ENCODE results near the gene TOMM5.
"Not testable (repeated sequence)": the region's sequence is repeated elsewhere in the genome, so short reads cannot be mapped to it uniquely, and the experiment has no call there.

The TOMM5 gene

GRCh38 chr9:37611014-37611413 lies 18.6 kb upstream of the TOMM5 start:
- DNase-seq (ENCODE audit: low read depth) = no peak

- DNase-seq (ENCODE audit: low read depth) = no peak
Measured at GRCh38 chr9:37609735-37610397, 17.5 kb upstream of the TOMM5 start.

DNA sequence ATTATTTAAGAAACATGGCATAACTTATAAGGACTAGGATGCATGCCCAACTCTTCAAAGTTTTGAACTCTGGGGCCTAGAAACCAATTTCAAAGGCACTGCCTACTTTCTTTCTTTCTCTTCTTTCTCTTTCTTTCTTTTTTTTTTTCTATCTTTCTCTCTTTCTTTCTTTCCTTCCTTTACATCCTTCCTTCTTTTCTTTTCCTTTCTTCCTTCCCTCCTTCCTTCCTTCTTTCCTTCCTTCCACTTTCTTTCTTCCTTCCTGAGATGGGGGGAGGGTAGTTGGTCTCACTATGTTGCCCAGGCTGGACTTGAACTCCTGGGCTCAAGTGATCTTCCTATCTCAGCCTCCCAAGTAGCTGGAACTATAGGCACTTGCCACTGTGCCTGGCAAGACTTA lies 15.9 kb upstream of the TOMM5 start:
- DNase-seq (ENCODE audit: low read depth) = no peak

DNA sequence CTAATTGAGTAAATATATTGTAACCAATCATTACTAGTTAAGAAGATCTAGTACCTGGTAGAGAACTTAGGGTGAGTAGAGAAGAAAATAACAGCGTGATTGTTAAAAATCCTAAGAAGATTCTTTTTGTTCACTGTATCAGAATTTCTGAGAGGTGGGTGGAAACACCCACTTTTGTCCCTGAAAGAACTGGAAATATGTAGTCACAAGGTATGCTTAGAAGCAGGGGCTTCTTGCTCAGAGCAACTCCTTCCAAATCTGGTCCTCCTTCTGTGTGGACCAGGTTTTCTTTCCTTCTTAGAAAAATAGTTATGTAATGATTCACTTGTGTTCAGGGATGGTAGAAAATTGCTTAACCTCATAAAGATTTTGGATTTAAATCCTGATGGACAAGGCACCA lies 11.9 kb upstream of the TOMM5 start:
- DNase-seq (ENCODE audit: low read depth) = no peak

- no peak for DNase-seq (ENCODE audit: low read depth)
Measured at GRCh38 chr9:37602817-37603216, 10.4 kb upstream of the TOMM5 start.

DNA sequence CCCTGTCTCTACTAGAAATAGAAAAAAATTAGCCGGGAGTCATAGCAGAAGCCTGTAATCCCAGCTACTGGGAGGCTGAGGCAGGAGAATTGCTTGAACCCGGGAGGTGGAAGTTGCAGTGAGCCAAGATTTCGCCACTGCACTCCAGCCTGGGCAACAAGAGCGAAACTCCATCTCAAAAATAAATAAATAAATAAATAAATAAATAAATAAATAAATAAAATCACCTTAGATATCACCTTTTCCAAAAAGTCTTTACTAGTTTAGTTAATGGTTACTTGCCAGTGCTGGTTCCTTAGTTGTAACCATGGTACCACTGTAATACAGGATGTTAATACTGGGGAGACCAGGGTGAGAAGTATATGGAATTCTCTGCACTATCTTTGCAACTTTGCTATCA lies 9.7 kb upstream of the TOMM5 start:
- DNase-seq (ENCODE audit: low read depth) = not testable (repeated sequence)

GRCh38 chr9:37596504-37596903 lies 4.1 kb upstream of the TOMM5 start:
- no peak for DNase-seq (ENCODE audit: low read depth)

DNA sequence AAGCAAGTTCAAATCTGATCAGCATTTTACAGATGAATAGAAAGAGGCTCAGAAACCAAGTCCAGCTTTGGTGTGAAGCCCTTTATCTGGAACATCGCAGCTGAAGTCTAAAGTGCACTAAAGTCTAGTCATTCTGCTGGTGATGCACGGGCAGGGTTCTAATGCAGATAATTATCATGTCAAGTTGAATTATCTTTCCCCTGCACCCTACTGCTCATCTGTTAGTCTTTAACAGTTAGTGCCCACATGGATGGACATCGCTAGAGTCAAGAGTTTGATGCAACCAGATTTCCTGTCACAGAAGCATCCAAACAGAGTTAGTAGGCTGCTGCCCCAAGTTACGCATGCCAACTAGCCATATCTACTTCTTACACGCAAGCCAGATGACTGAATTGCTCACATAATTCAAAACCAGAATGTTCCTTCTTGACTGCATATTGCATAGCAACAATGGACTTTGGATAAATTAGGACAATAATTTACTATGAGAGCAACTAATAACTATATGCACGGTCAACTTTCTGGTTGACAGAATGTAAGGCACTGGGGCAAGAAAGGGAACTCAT lies 1.6 kb upstream of the TOMM5 start:
- no peak for DNase-seq (ENCODE audit: low read depth)

DNA sequence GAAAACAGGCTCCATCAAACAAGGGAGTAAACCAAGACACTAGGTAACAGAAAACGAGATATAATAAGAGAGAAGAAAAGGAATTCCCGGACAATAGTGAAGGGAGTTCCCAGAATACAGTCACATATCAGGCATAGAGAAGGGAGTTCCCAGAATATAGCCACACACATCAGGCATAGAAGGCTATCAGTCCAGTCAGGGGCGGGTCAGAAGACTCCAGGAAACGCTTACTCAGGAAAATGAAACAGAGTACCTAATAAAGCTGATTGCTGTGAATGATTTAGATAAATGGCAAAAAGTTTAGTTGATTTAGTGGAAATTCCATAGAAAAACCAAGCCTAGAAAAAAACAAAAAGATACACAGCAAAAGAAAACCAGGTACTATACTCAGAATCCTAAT lies 4.9 kb downstream of the TOMM5 start:
- no peak for DNase-seq (ENCODE audit: low read depth)

GRCh38 chr9:37583522-37584121 lies 8.8 kb downstream of the TOMM5 start:
- no peak for DNase-seq (ENCODE audit: low read depth)

GRCh38 chr9:37582548-37583157 lies 9.7 kb downstream of the TOMM5 start:
- no peak for DNase-seq (ENCODE audit: low read depth)

- peak; percentile 3 for DNase-seq (ENCODE audit: low read depth)
Measured at GRCh38 chr9:37575921-37576721, 16.3 kb downstream of the TOMM5 start, which contains the start of gene FBXO10. FBXO10 (minus strand) TSS chr9:37576380; CDS start chr9:37541768, 34,612 bp downstream.

DNA sequence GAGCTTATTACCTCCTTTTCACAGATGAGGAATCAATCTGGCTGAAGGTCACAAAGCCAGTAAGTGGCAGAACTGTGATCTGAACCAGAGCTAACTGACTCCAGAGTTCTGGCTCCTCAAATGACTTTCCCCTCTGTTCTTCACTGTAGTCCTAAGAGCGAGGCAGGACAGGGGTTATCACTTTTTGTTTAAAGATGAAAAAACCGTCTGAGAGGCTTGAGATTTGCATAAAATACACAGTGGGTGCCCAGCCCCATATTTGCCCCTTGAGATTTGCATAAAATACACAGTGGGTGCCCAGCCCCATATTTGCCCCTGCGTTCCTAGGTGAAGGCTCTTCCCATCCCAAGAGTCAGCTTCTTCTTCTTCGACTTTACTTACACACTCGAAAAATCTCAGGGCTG lies 16.9 kb downstream of the TOMM5 start:
- DNase-seq (ENCODE audit: low read depth) = no peak

GRCh38 chr9:37575001-37575400 lies 17.4 kb downstream of the TOMM5 start:
- DNase-seq (ENCODE audit: low read depth) = no peak

- DNase-seq (ENCODE audit: low read depth) = no peak
Measured at GRCh38 chr9:37574241-37574721, 18.1 kb downstream of the TOMM5 start.

GRCh38 chr9:37571282-37571681 lies 21.1 kb downstream of the TOMM5 start:
- DNase-seq (ENCODE audit: low read depth) = no peak

DNA sequence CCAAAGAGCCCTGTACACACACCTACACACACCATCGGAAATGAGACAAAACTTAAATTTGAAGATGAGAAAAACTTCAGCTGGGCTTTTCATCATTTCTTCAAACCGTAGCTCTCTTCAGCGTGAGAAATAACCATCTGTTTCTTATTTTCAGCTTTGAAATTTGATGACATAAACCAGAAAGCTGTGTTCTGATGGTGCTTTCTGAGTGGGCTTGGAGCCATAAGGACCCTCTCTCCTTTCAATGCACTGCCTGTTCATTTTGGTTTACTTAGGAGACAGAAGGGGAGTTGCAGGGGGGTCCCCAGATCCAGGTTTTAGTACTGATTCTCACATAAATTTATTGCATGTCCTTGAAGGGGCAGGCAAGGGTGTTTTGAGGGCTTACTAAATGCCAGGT lies 25.7 kb downstream of the TOMM5 start:
- DNase-seq (ENCODE audit: low read depth) = no peak

- no peak for DNase-seq (ENCODE audit: low read depth)
Measured at GRCh38 chr9:37565661-37566618, 26.5 kb downstream of the TOMM5 start.

- no peak for DNase-seq (ENCODE audit: low read depth)
Measured at GRCh38 chr9:37564916-37565315, 27.5 kb downstream of the TOMM5 start.

DNA sequence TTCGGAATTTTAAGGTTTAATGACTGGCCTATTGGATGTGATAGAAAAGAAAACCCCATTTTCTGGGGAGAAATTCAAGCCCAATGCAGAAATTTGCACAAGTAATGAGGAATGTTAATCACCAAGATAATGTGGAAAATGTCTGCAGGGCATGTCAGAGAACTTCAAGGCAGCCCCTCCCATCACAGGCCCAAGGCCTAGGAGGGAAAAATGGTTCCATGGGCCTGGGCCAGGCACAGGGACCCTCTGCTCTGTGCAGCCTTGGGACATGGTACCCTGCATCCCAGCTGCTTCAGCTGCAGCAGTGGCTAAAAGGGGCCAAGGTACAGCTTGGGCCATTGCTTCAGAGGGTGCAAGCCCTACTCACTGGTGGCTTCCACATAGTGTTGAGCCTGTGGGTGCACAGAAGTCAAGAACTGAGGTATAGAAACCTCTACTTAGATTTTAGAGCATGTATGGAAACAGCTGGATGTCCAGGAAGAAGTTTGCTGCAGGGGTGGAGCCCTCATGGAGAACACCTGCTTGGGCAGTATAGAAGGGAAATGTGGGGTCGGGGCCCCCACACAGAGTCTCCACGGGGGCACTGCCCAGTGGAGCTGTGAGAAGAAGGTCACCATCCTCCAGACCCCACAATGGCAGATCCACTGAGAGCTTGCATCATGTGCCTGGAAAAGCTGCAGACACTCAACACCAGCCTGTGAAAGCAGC lies 28.4 kb downstream of the TOMM5 start:
- no peak for DNase-seq (ENCODE audit: low read depth)
